ENCODE measurements around the gene FAM111A.
A peak's percentile ranks its signal among the peaks of the same experiment; 100 is the strongest.
"Not testable (repeated sequence)": the region's sequence is repeated elsewhere in the genome, so short reads cannot be mapped to it uniquely, and the experiment has no call there.

FAM111A gene

GRCh38 chr11:59142530-59143507 is at the start of gene FAM111A:
Gene FAM111A (plus strand): TSS chr11:59142856. CDS start chr11:59148873, 6,017 bp downstream.
- DNase-seq: peak; percentile 90

GRCh38 chr11:59093576-59093975 is 49.1 kb upstream of the FAM111A start:
- DNase-seq: not testable (repeated sequence)

- not testable (repeated sequence) for DNase-seq
Observed at GRCh38 chr11:59095225-59095624, 47.4 kb upstream of the FAM111A start.

- not testable (repeated sequence) for DNase-seq
Observed at GRCh38 chr11:59095972-59096575, 46.6 kb upstream of the FAM111A start.

GRCh38 chr11:59097113-59097708 is 45.4 kb upstream of the FAM111A start:
- peak; percentile 78 for DNase-seq

- DNase-seq: not testable (repeated sequence)
Observed at GRCh38 chr11:59097938-59098337, 44.7 kb upstream of the FAM111A start.

GRCh38 chr11:59102259-59102765 is 40.3 kb upstream of the FAM111A start:
- peak; percentile 73 for DNase-seq

GRCh38 chr11:59106363-59107336 is 36.0 kb upstream of the FAM111A start, which contains the start of gene FAM111B:
Gene FAM111B (plus strand): TSS chr11:59107237. CDS start chr11:59109626, 2,389 bp downstream.
- DNase-seq: peak; percentile 82

- DNase-seq: peak; percentile 57
Observed at GRCh38 chr11:59107721-59108120, 34.9 kb upstream of the FAM111A start.

- no peak for DNase-seq
Observed at GRCh38 chr11:59112494-59112893, 30.2 kb upstream of the FAM111A start.

- no peak for DNase-seq
Observed at GRCh38 chr11:59114344-59114743, 28.3 kb upstream of the FAM111A start.

GRCh38 chr11:59115553-59115952 is 27.1 kb upstream of the FAM111A start:
- no peak for DNase-seq

GRCh38 chr11:59117774-59118173 is 24.9 kb upstream of the FAM111A start:
- DNase-seq: no peak

GRCh38 chr11:59119826-59120225 is 22.8 kb upstream of the FAM111A start:
- DNase-seq: no peak

GRCh38 chr11:59135648-59136461 is 6.8 kb upstream of the FAM111A start:
- DNase-seq: peak; percentile 98

GRCh38 chr11:59136551-59136950 is 6.1 kb upstream of the FAM111A start:
- DNase-seq: not testable (repeated sequence)

GRCh38 chr11:59137190-59137589 is 5.5 kb upstream of the FAM111A start:
- DNase-seq: no peak

- DNase-seq: no peak
Observed at GRCh38 chr11:59138643-59139042, 4.0 kb upstream of the FAM111A start.

- no peak for DNase-seq
Observed at GRCh38 chr11:59141191-59141590, 1.5 kb upstream of the FAM111A start.

- no peak for DNase-seq
Observed at GRCh38 chr11:59141673-59142460, 789 bp upstream of the FAM111A start.
